ENCODE results near the gene CNTNAP2.

GRCh38 chr7:147640821-147641220 is 1524.2 kb downstream of the CNTNAP2 start:
- TF ChIP-seq, protein P1, sequence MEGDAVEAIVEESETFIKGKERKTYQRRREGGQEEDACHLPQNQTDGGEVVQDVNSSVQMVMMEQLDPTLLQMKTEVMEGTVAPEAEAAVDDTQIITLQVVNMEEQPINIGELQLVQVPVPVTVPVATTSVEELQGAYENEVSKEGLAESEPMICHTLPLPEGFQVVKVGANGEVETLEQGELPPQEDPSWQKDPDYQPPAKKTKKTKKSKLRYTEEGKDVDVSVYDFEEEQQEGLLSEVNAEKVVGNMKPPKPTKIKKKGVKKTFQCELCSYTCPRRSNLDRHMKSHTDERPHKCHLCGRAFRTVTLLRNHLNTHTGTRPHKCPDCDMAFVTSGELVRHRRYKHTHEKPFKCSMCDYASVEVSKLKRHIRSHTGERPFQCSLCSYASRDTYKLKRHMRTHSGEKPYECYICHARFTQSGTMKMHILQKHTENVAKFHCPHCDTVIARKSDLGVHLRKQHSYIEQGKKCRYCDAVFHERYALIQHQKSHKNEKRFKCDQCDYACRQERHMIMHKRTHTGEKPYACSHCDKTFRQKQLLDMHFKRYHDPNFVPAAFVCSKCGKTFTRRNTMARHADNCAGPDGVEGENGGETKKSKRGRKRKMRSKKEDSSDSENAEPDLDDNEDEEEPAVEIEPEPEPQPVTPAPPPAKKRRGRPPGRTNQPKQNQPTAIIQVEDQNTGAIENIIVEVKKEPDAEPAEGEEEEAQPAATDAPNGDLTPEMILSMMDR (IDR thresholded peaks at IDR 0.05 in 4 of 5, conservative IDR thresholded peaks at IDR 0.05 in 1 of 5): no peak
- no peak for TF ChIP-seq POLR2A (IDR thresholded peaks at IDR 0.05)

All from gastrocnemius medialis (tissue), 4 donors.